ENCODE results near the gene FZD2.

The FZD2 gene

DNA sequence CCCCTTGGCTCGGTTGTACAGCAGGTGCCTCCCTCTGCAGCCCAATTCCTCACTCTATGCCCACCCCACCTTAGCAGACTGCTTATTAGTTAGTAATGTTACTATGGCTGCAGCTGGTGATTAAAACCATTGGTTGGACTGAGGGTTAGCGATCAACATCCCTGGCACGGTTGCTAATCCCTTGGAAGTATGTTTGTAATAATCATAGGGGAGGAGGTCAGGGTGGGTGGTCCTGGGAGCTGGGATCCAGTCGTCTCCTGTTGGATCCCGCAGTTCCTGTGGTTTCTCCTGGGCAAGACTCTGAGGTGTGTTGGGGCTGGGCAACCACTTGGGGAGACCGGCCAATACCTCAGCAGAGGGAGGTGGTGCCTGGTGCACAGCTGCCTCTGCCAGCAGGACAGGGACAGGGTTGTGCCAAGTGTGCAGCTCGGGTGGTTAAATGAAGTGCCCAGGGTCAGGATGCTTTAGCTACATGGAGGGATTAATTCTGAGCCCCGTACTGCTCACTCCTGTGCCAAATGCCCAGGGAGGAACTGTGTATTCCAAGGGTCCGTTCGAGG is 38.0 kb downstream of the FZD2 start:
- no peak for DNase-seq (ENCODE audit: extremely low read depth, low read depth)
- TF ChIP-seq, protein P1, sequence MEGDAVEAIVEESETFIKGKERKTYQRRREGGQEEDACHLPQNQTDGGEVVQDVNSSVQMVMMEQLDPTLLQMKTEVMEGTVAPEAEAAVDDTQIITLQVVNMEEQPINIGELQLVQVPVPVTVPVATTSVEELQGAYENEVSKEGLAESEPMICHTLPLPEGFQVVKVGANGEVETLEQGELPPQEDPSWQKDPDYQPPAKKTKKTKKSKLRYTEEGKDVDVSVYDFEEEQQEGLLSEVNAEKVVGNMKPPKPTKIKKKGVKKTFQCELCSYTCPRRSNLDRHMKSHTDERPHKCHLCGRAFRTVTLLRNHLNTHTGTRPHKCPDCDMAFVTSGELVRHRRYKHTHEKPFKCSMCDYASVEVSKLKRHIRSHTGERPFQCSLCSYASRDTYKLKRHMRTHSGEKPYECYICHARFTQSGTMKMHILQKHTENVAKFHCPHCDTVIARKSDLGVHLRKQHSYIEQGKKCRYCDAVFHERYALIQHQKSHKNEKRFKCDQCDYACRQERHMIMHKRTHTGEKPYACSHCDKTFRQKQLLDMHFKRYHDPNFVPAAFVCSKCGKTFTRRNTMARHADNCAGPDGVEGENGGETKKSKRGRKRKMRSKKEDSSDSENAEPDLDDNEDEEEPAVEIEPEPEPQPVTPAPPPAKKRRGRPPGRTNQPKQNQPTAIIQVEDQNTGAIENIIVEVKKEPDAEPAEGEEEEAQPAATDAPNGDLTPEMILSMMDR (IDR thresholded peaks at IDR 0.05; ENCODE audit: low read depth, low read length, missing control alignments) = no peak
- H3K4me3 ChIP-seq (replicated peaks; ENCODE audit: low read depth, low read length) = no peak overlapping the region

DNA sequence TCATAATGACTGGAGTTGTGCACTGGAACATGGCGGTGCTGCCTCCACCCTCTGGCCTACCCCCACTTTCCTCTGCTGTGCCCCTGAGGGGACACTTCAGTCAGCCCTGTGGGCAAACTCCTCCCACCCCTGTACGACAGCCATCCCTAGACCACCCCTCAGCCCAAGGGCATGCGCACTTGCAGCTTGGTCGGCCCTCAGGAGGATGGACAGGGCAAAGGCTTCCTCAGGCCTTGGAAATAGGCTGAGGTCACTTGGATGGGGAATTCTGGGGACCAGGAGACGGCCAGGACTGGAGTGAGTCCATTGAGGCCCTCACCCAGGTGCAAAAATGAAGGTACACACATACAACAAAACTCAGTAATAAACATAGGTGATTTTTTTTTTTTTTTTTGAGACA is 41.0 kb downstream of the FZD2 start:
- DNase-seq (ENCODE audit: extremely low read depth, low read depth) = no peak
- TF ChIP-seq, protein P1 (IDR thresholded peaks at IDR 0.05; ENCODE audit: low read depth, low read length, missing control alignments) = no peak
- no peak overlapping the region for H3K4me3 ChIP-seq (replicated peaks; ENCODE audit: low read depth, low read length)

DNA sequence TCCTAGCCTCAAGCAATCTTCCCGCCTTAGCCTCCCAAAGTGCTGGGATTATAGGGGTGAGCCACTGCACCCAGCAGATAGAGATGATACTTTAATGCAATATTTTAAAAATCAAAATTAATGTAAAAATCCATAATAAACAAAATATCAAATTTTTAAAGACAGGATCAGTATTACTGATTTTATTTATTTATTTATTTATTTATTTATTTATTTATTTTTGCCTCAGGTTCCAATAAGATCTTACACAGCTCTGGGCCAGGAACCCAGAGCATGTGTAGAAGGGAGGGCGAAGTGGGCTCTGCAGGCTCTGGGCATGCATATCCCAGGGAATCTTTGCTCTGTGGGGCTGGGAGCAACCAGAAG is 41.6 kb downstream of the FZD2 start:
- TF ChIP-seq, protein P1 (IDR thresholded peaks at IDR 0.05; ENCODE audit: low read depth, low read length, missing control alignments) = no peak
- no peak for DNase-seq (ENCODE audit: extremely low read depth, low read depth)
- H3K4me3 ChIP-seq (replicated peaks; ENCODE audit: low read depth, low read length) = no peak overlapping the region

DNA sequence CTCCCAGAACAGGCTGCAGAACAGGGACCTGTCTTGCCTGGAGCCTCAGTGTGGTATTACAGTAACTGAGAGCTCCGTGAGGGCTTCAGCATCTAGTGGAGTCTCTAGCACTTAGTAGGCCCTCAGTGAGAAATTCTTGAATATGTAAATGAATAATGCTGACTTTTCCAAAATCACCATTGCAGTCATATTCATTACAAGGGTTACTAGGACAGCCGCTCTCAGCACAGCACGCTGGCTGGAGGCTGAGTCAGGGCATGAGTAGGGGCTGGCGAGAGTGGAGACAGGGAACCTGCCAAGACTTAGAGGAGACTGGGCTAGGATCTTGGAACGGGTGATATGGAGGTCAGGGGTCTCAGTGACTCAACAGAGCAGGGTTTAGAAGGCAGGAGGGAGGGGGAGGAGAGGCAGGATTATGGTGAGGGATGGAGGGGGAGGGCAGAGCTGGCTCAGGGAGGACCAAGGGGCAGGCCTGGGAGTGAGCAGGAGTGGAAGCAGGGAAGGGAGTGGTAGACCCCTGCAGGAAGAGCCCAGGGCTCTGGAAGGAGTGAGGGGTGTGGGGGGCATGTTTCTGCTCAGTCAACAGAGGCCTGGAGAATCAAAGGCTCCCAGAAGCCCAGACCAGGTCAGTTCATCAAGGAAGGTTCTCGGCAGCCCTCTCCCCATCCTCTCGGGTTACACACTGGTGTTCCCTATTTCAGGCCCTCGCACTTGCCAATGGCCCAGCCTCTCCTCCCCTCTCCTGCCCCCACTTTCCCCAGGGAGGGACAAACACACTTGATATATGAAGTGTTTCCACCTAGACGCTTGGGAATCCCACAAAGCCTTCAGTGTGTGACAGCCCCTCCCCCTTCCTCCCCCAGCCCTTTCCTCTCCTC is 42.3 kb downstream of the FZD2 start:
- no peak overlapping the region for H3K4me3 ChIP-seq (replicated peaks; ENCODE audit: low read depth, low read length)
- DNase-seq (ENCODE audit: extremely low read depth, low read depth) = peak; percentile 95
- TF ChIP-seq, protein P1 (IDR thresholded peaks at IDR 0.05; ENCODE audit: low read depth, low read length, missing control alignments) = no peak

- no peak for DNase-seq (ENCODE audit: extremely low read depth, low read depth)
- no peak overlapping the region for H3K4me3 ChIP-seq (replicated peaks; ENCODE audit: low read depth, low read length)
- TF ChIP-seq, protein P1 (IDR thresholded peaks at IDR 0.05; ENCODE audit: low read depth, low read length, missing control alignments) = no peak
Observed at GRCh38 chr17:44601539-44601938, 44.3 kb downstream of the FZD2 start.

DNA sequence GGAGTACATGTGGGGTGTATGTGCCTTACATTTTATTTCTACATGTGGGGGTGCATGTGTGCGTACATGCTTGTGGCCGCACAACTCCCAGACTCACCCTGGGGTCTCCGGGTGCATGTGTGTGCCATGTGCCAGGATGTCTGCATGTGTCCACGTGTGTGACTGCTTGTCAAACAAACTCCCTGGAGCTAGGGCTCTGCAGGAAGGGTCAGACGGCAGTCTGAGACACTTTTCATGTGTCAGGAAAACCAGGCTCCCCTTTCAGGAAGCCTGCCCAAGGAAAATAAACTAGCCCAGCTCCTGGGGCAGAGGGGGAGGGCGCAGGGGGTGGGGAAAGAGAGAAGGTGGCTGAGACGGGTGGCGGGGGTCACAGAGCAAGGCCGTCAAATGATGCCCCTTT is 44.7 kb downstream of the FZD2 start:
- no peak overlapping the region for H3K4me3 ChIP-seq (replicated peaks; ENCODE audit: low read depth, low read length)
- no peak for DNase-seq (ENCODE audit: extremely low read depth, low read depth)
- TF ChIP-seq, protein P1 (IDR thresholded peaks at IDR 0.05; ENCODE audit: low read depth, low read length, missing control alignments) = no peak
